ENCODE data around the gene CGNL1. TPM values are rescaled to one million over a fixed set of nuclear protein-coding genes. Genes with fewer than 3 reads are reported as not detected.
A peak's percentile ranks its signal among the peaks of the same experiment; 100 is the strongest.

CGNL1 gene
- total and polyA plus RNA-seq, 11 donors, result 3.8 to 40.0 (median 23.4) TPM

GRCh38 chr15:57544848-57545480 lies 168.7 kb downstream of the CGNL1 start:
- intact Hi-C loops (cut with DNase I), result loop anchor here in 2 of 10 donors (5.0 kb wide), 1 partner anchor 203 kb away; no protein-coding TSS in a partner anchor
- WGBS, 4 donors, result 75 to 85% (median 84%) methylated on average over 11 of the region's 11 CpGs

DNA sequence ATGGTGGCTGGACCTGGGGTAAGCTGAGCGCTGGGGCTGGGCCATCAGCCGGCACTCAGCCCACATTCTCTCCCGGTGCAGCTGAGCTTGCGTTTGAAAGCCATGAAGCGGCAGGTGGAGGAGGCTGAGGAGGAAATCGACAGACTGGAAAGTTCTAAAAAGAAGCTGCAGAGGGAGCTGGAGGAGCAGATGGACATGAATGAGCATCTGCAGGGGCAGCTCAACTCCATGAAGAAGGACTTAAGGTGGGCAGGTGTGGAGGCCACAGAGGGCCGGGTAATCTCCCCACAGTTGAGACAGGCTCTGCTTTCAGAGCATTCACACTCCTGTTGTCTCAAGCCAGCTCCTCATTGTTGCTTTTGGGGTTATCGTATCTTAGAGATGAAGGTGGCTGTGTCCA lies 169.7 kb downstream of the CGNL1 start:
- H3K4me3 ChIP-seq, result no peak overlapping the region
- no peak for ATAC-seq
- H3K4me1 ChIP-seq, result peaks cover 0 to 31% (median 18%) of the 10 kb centered on the region in 12 donors
- DNase-seq, result no peak
- 87 to 92% (median 89%) methylated on average over 7 to 8 of the region's 8 CpGs for WGBS, 4 donors
- no peaks in the 10 kb centered on the region for H3K9me3 ChIP-seq
- intact Hi-C loops (cut with DNase I), result no loop called here
- H3K27ac ChIP-seq, result no peak overlapping the region
- no peaks in the 10 kb centered on the region for H3K27me3 ChIP-seq
- TF ChIP-seq CTCF (IDR thresholded peaks at IDR 0.05) (no peak), POLR2A (IDR thresholded peaks at IDR 0.05) (no peak)
- peaks cover 0 to 34% (median 14%) of the 10 kb centered on the region in 9 donors for H3K36me3 ChIP-seq

More at GRCh38 chr15:57544848-57545480, 168.7 kb downstream of the CGNL1 start:
- Histone ChIP-seq H3K4me1 (peaks cover 0 to 20% (median 10%) of the 10 kb centered on the region in 12 donors), H3K4me3 (no peak overlapping the region), H3K36me3 (peaks cover 0 to 34% (median 14%) of the 10 kb centered on the region in 9 donors), H3K9me3 (no peaks in the 10 kb centered on the region), H3K27ac (no peak overlapping the region), H3K27me3 (no peaks in the 10 kb centered on the region)
- TF ChIP-seq CTCF (IDR thresholded peaks at IDR 0.05) (no peak), POLR2A (IDR thresholded peaks at IDR 0.05) (no peak)
- DNase-seq, result no peak
- no peak for ATAC-seq

DNA sequence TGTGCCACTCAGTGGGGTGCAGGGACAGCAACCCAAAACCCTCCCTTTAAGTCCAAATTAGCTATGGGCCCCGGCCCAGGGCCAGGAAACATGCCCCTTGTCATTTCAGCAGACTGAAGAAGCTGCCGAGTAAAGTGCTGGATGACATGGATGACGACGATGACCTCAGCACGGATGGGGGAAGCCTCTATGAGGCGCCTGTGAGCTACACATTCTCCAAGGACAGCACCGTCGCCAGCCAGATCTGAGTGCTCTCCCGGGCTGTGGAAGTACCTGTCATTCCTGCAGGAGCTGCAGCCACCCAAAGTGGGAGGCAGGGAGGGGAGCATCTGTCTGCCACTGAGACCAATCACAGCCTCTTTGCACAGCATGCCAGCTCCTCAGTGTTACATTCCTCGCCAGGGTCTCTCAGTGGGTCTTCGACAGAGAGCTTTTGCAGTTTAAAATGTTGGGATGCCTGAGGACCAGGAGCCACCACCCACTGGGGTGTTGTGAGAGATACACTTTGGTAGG lies 171.0 kb downstream of the CGNL1 start:
- peak in 3 of 4 donors; percentile 25 to 50 (median 48) for ATAC-seq
- no peak for TF ChIP-seq POLR2A (IDR thresholded peaks at IDR 0.05)
- no peak for TF ChIP-seq CTCF (IDR thresholded peaks at IDR 0.05)

GRCh38 chr15:57548351-57548750 lies 172.0 kb downstream of the CGNL1 start:
- Histone ChIP-seq H3K4me1 (peaks cover 3 to 48% (median 40%) of the 10 kb centered on the region in 12 donors), H3K36me3 (peaks cover 0 to 34% (median 14%) of the 10 kb centered on the region in 9 donors), H3K4me3 (no peak overlapping the region), H3K27me3 (no peaks in the 10 kb centered on the region), H3K27ac (peak overlapping the region in 3 of 12 donors; percentile 86 to 90 (median 89)), H3K9me3 (no peaks in the 10 kb centered on the region)
- WGBS, 4 donors, result 83 to 94% (median 88%) methylated on average over 2 of the region's 2 CpGs
- TF ChIP-seq CTCF (IDR thresholded peaks at IDR 0.05) (no peak), POLR2A (IDR thresholded peaks at IDR 0.05) (no peak)
- intact Hi-C loops (cut with DNase I), result no loop called here
- ATAC-seq (no peak), DNase-seq (no peak)

More for the DNA sequence above, 171.0 kb downstream of the CGNL1 start:
- Histone ChIP-seq H3K4me3 (no peak overlapping the region), H3K9me3 (no peaks in the 10 kb centered on the region), H3K27me3 (no peaks in the 10 kb centered on the region), H3K4me1 (peaks cover 3 to 39% (median 30%) of the 10 kb centered on the region in 12 donors), H3K36me3 (peaks cover 0 to 34% (median 14%) of the 10 kb centered on the region in 9 donors), H3K27ac (peak overlapping the region in 1 of 12 donors; percentile 12)
- peak in 1 of 5 donors; percentile 51 for DNase-seq
- WGBS, 4 donors, result 57 to 69% (median 62%) methylated on average over 7 to 11 of the region's 11 CpGs
- intact Hi-C loops (cut with DNase I), result no loop called here
